Measurements from ENCODE around the gene MIEF2. TPM values are rescaled to one million over a fixed set of nuclear protein-coding genes. Genes with fewer than 3 reads are reported as not detected.

The MIEF2 gene
- polyA plus RNA-seq, 1 donor from 2014 or later = 74.9 TPM

GRCh38 chr17:18314731-18315561 lies 54.5 kb downstream of the MIEF2 start, which contains the start of the genes SMCR8 and TOP3A:
TSS of gene SMCR8 (plus strand) at chr17:18315293. CDS start at chr17:18315790, 497 bp downstream.
TSS of gene TOP3A (minus strand) at chr17:18314994. CDS start at chr17:18314778, 216 bp downstream.
- Histone ChIP-seq H3K4me3 (ENCODE audit: low read length) (peak within 1 kb of the TSS; percentile 99), H4K20me1 (ENCODE audit: insufficient read depth) (no peaks in the 10 kb centered on the region), H3K79me2 (replicated peaks; ENCODE audit: insufficient read depth, low read length) (peaks cover 62% of the 10 kb centered on the region)

More at GRCh38 chr17:18314731-18315561, 54.5 kb downstream of the MIEF2 start, which contains the start of the genes SMCR8 and TOP3A:
- H3K4me2 ChIP-seq (ENCODE audit: low read length) = peak within 1 kb of the TSS; percentile 60
- no peaks in the 10 kb centered on the region for H3K36me3 ChIP-seq (ENCODE audit: insufficient read depth, low read length)
- H3K27ac ChIP-seq (ENCODE audit: low read length) = peak within 1 kb of the TSS; percentile 73
- H3K9ac ChIP-seq (ENCODE audit: low read length) = peak within 1 kb of the TSS; percentile 76
- no peaks in the 10 kb centered on the region for H3K27me3 ChIP-seq (ENCODE audit: insufficient read depth, low read depth, low read length)
- H3F3A ChIP-seq (ENCODE audit: insufficient read depth, low read length, poor library complexity, severe bottlenecking) = peaks cover 4% of the 10 kb centered on the region
- H3K9me2 ChIP-seq (ENCODE audit: insufficient read depth, low read length) = no peaks in the 10 kb centered on the region
- H2AFZ ChIP-seq (ENCODE audit: low read depth, low read length) = peak within 1 kb of the TSS; percentile 69
- TF ChIP-seq MXI1 (conservative IDR thresholded peaks at IDR 0.05; ENCODE audit: poor library complexity, severe bottlenecking) (peak; percentile 95), SMC3 (conservative IDR thresholded peaks at IDR 0.05; ENCODE audit: poor library complexity) (peak; percentile 52), POLR2AphosphoS5 (IDR thresholded peaks at IDR 0.05) (peak; percentile 78), REST (IDR thresholded peaks at IDR 0.05; ENCODE audit: borderline replicate concordance) (peak; percentile 84), CTCF (IDR thresholded peaks at IDR 0.05; ENCODE audit: poor library complexity, severe bottlenecking) (no peak), EZH2 (IDR thresholded peaks at IDR 0.05; ENCODE audit: borderline replicate concordance, insufficient read depth, low read length, poor library complexity, severe bottlenecking) (no peak), EP300 (conservative IDR thresholded peaks at IDR 0.05; ENCODE audit: poor library complexity, severe bottlenecking) (peak; percentile 42), TAF1 (IDR thresholded peaks at IDR 0.05; ENCODE audit: low read depth) (peak; percentile 49), RAD21 (conservative IDR thresholded peaks at IDR 0.05) (peak; percentile 47)
- H3K9me3 ChIP-seq (ENCODE audit: low read length) = no peaks in the 10 kb centered on the region
